ENCODE measurements around the gene ASIC3. TPM values are rescaled to one million over a fixed set of nuclear protein-coding genes. Genes with fewer than 3 reads are reported as not detected.

Gene ASIC3
- total RNA-seq, 6 experiments from 2014 or later: 0.53 to 1.2 (median 1.2) TPM

DNA sequence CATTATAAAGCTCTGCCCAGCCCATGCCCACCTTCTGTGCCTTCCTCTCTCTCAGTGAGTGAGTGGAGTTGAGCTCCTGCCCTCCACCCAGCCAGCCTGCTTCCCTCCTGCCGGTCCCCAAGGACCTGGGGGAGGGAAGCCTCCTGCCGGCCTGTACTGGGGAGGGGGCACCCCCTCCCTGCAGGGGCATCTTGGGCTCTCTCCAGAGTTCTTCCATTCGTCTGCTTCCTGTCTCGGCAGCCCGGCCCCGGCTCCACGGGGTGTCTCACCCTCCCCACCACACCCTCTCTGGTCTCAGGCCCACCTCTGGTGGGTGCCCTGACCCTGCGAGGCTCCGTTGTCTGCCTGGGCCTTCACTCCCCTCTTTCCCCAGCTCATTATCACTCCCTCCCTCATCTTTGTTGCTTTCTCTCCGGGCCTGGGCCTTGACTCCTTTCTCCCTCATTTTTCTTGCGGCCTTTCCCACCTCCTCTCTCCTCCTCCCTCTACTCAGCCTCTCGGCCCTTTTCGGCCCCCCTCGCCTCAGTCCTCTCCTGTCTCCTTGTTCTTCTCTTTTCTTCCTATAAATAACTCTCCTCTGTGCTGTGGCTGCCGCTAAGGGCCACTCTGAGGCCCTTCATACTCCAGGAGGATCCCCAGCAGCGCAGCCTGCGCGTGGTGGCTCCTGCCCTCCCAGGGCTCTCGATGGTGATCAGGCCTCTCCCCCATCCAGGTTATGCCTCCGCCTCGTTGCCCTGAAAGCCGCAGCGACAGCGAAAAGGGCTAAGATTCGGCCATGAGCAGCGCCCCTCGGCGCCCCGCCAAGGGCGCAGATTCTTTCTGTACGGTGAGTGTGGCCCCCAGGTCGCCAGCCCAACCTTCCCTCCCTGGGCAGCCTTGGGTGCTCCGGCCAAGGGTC, 13.1 kb downstream of the ASIC3 start:
- Histone ChIP-seq H3K9me3 (no peaks in the 10 kb centered on the region), H3K36me3 (peaks cover 0 to 16% (median 6%) of the 10 kb centered on the region in 4 donors), H3K27me3 (no peaks in the 10 kb centered on the region), H3K27ac (no peak overlapping the region), H3K4me3 (no peak overlapping the region), H3K4me1 (peaks cover 0 to 41% (median 17%) of the 10 kb centered on the region in 4 donors)
- DNase-seq: no peak
- 65% methylated on average over 19 of the region's 33 CpGs for WGBS (ENCODE audit: insufficient coverage, low coverage, low lambda C conversion rate, missing lambda C conversion rate)
- TF ChIP-seq, protein P1, sequence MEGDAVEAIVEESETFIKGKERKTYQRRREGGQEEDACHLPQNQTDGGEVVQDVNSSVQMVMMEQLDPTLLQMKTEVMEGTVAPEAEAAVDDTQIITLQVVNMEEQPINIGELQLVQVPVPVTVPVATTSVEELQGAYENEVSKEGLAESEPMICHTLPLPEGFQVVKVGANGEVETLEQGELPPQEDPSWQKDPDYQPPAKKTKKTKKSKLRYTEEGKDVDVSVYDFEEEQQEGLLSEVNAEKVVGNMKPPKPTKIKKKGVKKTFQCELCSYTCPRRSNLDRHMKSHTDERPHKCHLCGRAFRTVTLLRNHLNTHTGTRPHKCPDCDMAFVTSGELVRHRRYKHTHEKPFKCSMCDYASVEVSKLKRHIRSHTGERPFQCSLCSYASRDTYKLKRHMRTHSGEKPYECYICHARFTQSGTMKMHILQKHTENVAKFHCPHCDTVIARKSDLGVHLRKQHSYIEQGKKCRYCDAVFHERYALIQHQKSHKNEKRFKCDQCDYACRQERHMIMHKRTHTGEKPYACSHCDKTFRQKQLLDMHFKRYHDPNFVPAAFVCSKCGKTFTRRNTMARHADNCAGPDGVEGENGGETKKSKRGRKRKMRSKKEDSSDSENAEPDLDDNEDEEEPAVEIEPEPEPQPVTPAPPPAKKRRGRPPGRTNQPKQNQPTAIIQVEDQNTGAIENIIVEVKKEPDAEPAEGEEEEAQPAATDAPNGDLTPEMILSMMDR (IDR thresholded peaks at IDR 0.05): no peak
- no peak for TF ChIP-seq POLR2A (IDR thresholded peaks at IDR 0.05)
- no peak for ATAC-seq
- intact Hi-C loops (cut with DNase I): no loop called here

DNA sequence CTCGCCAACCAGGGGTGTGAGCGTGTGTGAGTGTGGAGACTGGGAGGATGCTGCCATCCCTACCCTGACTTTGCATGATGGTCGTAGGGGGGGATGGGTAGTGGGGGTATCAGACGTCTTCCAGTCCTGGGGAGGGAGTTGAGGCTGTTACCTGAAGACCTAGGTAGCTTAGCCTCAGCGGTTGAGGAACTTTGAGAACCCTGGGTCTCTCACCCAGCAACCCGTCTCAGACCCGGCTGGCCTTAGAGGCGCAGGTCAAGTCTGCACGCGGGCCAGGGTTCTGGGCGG, 13.7 kb downstream of the ASIC3 start:
- 20% methylated on average over 1 of the region's 11 CpGs for WGBS (ENCODE audit: insufficient coverage, low coverage, low lambda C conversion rate, missing lambda C conversion rate)
- Histone ChIP-seq H3K4me3 (no peak overlapping the region), H3K36me3 (peaks cover 0 to 22% (median 9%) of the 10 kb centered on the region in 4 donors), H3K9me3 (no peaks in the 10 kb centered on the region), H3K27ac (no peak overlapping the region), H3K27me3 (no peaks in the 10 kb centered on the region), H3K4me1 (peaks cover 0 to 35% (median 17%) of the 10 kb centered on the region in 4 donors)
- no peak for ATAC-seq
- no peak for TF ChIP-seq POLR2A (IDR thresholded peaks at IDR 0.05)
- TF ChIP-seq, protein P1 (IDR thresholded peaks at IDR 0.05): no peak
- intact Hi-C loops (cut with DNase I): no loop called here
- DNase-seq: no peak

DNA sequence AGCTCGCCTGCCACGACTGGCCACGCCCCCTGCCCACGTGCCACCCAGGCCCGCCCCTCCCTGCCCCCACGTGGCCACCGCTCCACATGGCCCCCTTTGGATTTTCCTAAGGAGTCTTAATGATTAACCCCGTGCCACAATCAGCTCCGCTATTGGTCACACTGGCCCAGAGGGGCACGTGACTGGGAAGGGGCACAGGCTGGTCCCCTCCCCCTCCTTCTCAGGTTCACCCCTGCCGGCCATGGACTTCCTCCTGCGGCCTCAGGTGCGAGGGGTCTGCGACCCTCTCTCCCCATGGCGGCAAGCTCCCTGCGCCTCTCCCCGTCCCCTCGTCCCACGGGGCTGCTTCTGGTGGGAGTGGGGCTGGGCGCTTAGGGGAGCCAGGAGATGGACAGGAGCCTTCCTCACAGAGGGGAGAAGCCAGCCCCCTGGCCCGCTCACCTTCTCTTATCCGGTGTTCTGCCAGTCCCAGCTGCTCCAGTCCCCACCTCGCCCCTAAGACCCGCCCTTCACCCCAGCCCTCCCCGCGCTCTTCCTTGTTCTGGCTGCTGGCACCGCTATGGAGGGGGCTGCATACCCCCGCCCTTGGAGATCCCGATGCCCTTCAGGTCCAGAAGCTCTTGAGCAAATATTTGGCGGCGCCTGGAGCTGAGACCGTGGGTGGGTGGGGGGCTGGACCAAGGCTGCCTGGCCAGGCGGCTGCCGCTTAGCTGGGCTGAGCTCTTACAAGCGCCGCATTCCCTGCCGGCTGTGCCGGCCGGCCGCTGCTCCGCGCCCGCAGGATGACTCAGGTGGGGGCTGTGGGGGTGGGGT, 14.3 kb downstream of the ASIC3 start:
- 28% methylated on average over 15 of the region's 43 CpGs for WGBS (ENCODE audit: insufficient coverage, low coverage, low lambda C conversion rate, missing lambda C conversion rate)
- ATAC-seq: peak; percentile 54 to 71 (median 65)
- H3K27me3 ChIP-seq: no peaks in the 10 kb centered on the region
- intact Hi-C loops (cut with DNase I): no loop called here
- peaks cover 0 to 34% (median 16%) of the 10 kb centered on the region in 4 donors for H3K4me1 ChIP-seq
- peak overlapping the region; percentile 39 to 76 (median 69) for H3K4me3 ChIP-seq
- no peaks in the 10 kb centered on the region for H3K9me3 ChIP-seq
- peak overlapping the region; percentile 34 to 57 (median 41) for H3K27ac ChIP-seq
- DNase-seq: peak; percentile 89 to 96 (median 93)
- H3K36me3 ChIP-seq: peaks cover 0 to 28% (median 14%) of the 10 kb centered on the region in 4 donors
- TF ChIP-seq POLR2A (IDR thresholded peaks at IDR 0.05): peak; percentile 61
- TF ChIP-seq, protein P1 (IDR thresholded peaks at IDR 0.05): no peak

DNA sequence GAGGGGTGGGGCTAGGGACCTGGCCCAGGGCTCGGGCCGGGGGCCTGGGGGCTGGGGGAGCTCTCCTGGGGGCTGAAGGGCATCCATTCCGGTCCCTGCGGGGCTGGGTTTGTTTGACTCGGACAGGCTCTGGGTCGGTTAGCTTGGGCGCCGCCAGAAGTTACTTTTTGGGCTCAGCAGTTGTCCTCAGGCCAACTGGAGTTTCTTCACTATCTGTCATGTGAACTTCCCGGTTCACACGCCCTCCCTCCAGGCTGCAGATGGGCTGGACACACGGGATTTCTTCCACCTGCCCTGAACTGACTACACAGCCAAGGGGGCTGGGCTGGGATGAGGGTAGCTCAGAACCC, 14.9 kb downstream of the ASIC3 start:
- DNase-seq (peak; percentile 62 to 78 (median 72)), ATAC-seq (peak; percentile 3 to 47 (median 34))
- peaks cover 0 to 34% (median 18%) of the 10 kb centered on the region in 4 donors for H3K36me3 ChIP-seq
- peaks cover 0 to 34% (median 16%) of the 10 kb centered on the region in 4 donors for H3K4me1 ChIP-seq
- H3K4me3 ChIP-seq: peak overlapping the region; percentile 39 to 76 (median 69)
- WGBS (ENCODE audit: insufficient coverage, low coverage, low lambda C conversion rate, missing lambda C conversion rate): 25% methylated on average over 2 of the region's 11 CpGs
- TF ChIP-seq, protein P1 (IDR thresholded peaks at IDR 0.05): no peak
- TF ChIP-seq POLR2A (IDR thresholded peaks at IDR 0.05): no peak
- no peaks in the 10 kb centered on the region for H3K27me3 ChIP-seq
- intact Hi-C loops (cut with DNase I): no loop called here
- peak overlapping the region in 1 of 3 donors; percentile 34 for H3K27ac ChIP-seq
- no peaks in the 10 kb centered on the region for H3K9me3 ChIP-seq

Measured in right lobe of liver (tissue), 6 donors.